Ascending aorta (tissue), 2 donors: Measurements from ENCODE around the gene FAP. TPM values are rescaled to one million over a fixed set of nuclear protein-coding genes. Genes with fewer than 3 reads are reported as not detected.

Experiments used
- DNase-seq, 2 donors: peaks; one replicate each; pipeline ENCODE4 v3.0.0-alpha.2; 2019; ENCODE audit warnings: low spot score in 2 of 2
- H3K27ac ChIP-seq, 2 donors: fragments of 200-600 bp; sonication (generic); one replicate each; pipeline ENCODE4 v1.5.1; 2016 to 2017; ENCODE audit warnings: mild to moderate bottlenecking in 1 of 2
- H3K27me3 ChIP-seq: fragments of 200-600 bp; sonication (generic); one replicate; pipeline ENCODE4 v1.5.1; 2017
- H3K36me3 ChIP-seq, 2 donors: fragments of 200-600 bp; sonication (generic); one replicate each; pipeline ENCODE4 v1.5.1; 2016
- H3K4me1 ChIP-seq, 2 donors: fragments of 200-600 bp; sonication (generic); one replicate each; pipeline ENCODE4 v1.5.1; 2016 to 2017; ENCODE audit warnings: mild to moderate bottlenecking in 1 of 2
- H3K4me3 ChIP-seq, 2 donors: fragments of 200-600 bp; sonication (generic); one replicate each; pipeline ENCODE4 v1.5.1; 2016 to 2017; ENCODE audit warnings: mild to moderate bottlenecking in 1 of 2
- H3K9me3 ChIP-seq, 2 donors: fragments of 200-600 bp; sonication (generic); one replicate each; pipeline ENCODE4 v1.5.1; 2016
- CTCF ChIP-seq, 3 experiments: fragments of 200-600 bp in 2 of 3; fragments of 450-650 bp in 1 of 3; sonication (generic) in 2 of 3; IDR thresholded peaks; one replicate each; pipeline ENCODE4 v1.5.1; 2016 to 2019; ENCODE audit warnings: antibody characterized with exemption in 3 of 3, mild to moderate bottlenecking in 1 of 3, moderate library complexity in 1 of 3
- intact Hi-C: fragments of 100-400 bp; cut with DNase I; formaldehyde crosslinking; loops from one replicate; pipeline ENCODE4 v1.15.1; 2023
- total RNA-seq: library from RNA; depleted of rRNA; stranded (reverse); fragments of >200 nt; gene quantifications from one replicate; pipeline ENCODE4 v1.1.0, GENCODE V29; 2016

The FAP gene
- total RNA-seq, 1 donor from 2014 or later: 16.7 TPM

GRCh38 chr2:162182395-162182794, 60.9 kb downstream of the FAP start:
- no peaks in the 10 kb centered on the region for H3K9me3 ChIP-seq
- no peak overlapping the region for H3K4me3 ChIP-seq
- no peak overlapping the region for H3K27ac ChIP-seq
- intact Hi-C loops: no loop called here
- no peaks in the 10 kb centered on the region for H3K27me3 ChIP-seq
- DNase-seq: no peak
- TF ChIP-seq CTCF (IDR thresholded peaks at IDR 0.05): no peak
- no peaks in the 10 kb centered on the region for H3K36me3 ChIP-seq
- no peaks in the 10 kb centered on the region for H3K4me1 ChIP-seq

DNA sequence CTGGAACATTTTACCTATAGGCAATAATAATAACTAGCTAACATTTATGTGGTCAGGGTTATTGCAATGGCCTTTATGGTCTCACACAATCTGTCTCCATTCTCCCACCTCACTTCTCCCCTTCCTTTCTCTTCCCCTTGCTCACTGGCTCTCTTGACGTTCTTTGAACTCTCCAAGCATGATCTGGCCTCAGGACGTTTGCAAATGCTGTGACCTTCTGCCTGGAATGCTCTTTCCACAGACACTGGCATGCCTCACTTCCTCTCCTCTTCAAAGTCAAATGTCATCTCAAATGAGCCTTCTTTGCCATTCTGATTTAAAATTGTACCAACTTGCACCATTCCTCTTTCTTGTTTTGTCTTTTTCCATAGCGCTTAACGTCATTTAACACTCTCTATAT, 65.9 kb downstream of the FAP start:
- intact Hi-C loops: no loop called here
- H3K36me3 ChIP-seq: no peaks in the 10 kb centered on the region
- DNase-seq: no peak
- H3K27me3 ChIP-seq: no peaks in the 10 kb centered on the region
- no peak overlapping the region for H3K27ac ChIP-seq
- no peaks in the 10 kb centered on the region for H3K9me3 ChIP-seq
- H3K4me3 ChIP-seq: no peak overlapping the region
- no peak for TF ChIP-seq CTCF (IDR thresholded peaks at IDR 0.05)
- H3K4me1 ChIP-seq: no peaks in the 10 kb centered on the region

- no peaks in the 10 kb centered on the region for H3K27me3 ChIP-seq
- DNase-seq: no peak
- TF ChIP-seq CTCF (IDR thresholded peaks at IDR 0.05): no peak
- H3K36me3 ChIP-seq: no peaks in the 10 kb centered on the region
- H3K4me3 ChIP-seq: no peak overlapping the region
- H3K9me3 ChIP-seq: no peaks in the 10 kb centered on the region
- no peak overlapping the region for H3K27ac ChIP-seq
- H3K4me1 ChIP-seq: no peaks in the 10 kb centered on the region
- intact Hi-C loops: no loop called here
Observed at GRCh38 chr2:162175714-162176113, 67.5 kb downstream of the FAP start.

GRCh38 chr2:162174746-162175145, 68.5 kb downstream of the FAP start:
- no peak overlapping the region for H3K27ac ChIP-seq
- H3K27me3 ChIP-seq: no peaks in the 10 kb centered on the region
- intact Hi-C loops: no loop called here
- no peaks in the 10 kb centered on the region for H3K36me3 ChIP-seq
- no peak for TF ChIP-seq CTCF (IDR thresholded peaks at IDR 0.05)
- no peaks in the 10 kb centered on the region for H3K4me1 ChIP-seq
- no peak for DNase-seq
- no peaks in the 10 kb centered on the region for H3K9me3 ChIP-seq
- no peak overlapping the region for H3K4me3 ChIP-seq

DNA sequence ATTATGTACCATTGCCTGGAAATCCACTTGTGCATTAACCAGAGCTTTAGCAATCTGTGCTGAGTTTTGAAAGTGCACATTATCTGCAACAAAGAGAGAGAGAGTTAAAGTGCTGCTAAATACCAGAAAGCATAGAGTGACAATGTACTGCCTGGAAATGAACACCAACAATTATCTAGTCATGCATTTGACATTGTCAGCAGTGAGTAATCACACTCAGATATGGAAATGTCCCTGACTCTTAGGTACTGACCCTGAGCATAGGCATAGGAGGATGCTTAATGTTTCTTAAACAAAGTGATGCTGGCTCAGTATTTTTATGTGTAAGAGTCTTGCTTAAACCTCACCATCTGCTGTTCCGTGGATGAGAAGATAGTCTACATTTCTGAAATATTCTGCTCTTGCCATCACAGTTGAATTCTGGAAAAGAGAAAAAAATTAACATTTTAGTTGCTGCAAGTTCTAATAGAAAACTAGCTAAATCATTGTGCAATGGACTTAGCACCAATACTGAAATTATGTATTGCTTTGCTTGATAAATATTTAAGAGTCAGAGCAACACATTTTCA, 70.4 kb downstream of the FAP start:
- DNase-seq: no peak
- intact Hi-C loops: no loop called here
- no peak for TF ChIP-seq CTCF (IDR thresholded peaks at IDR 0.05)
- H3K9me3 ChIP-seq: no peaks in the 10 kb centered on the region
- no peaks in the 10 kb centered on the region for H3K27me3 ChIP-seq
- no peak overlapping the region for H3K27ac ChIP-seq
- H3K4me3 ChIP-seq: no peak overlapping the region
- no peaks in the 10 kb centered on the region for H3K4me1 ChIP-seq
- H3K36me3 ChIP-seq: no peaks in the 10 kb centered on the region

DNA sequence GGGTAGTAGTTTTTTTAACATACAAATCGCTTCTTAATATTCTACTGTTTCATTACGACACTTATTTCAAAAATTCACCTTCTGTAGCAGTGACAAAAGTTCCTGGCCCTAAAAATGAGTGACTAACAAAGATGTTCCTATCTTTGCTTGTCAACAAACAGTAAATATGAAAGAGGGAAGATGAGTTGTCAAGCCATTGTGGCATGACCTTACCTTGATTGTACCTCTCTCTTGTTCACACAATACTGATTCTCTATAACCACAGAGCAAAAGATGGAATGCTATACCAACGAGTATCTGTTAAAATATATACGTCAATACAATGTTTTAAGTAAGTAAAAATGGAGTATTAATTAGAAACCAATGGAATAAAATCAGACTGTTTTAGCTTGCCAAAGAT, 76.5 kb downstream of the FAP start:
- Histone ChIP-seq H3K4me1 (no peaks in the 10 kb centered on the region), H3K4me3 (no peak overlapping the region), H3K9me3 (no peaks in the 10 kb centered on the region), H3K27ac (no peak overlapping the region), H3K36me3 (no peaks in the 10 kb centered on the region), H3K27me3 (no peaks in the 10 kb centered on the region)
- DNase-seq: no peak
- intact Hi-C loops: no loop called here
- TF ChIP-seq CTCF (IDR thresholded peaks at IDR 0.05): no peak
